Neural progenitor cell (in vitro differentiated cells): ENCODE results near the gene TIMP2.
"Not testable (repeated sequence)": the region's sequence is repeated elsewhere in the genome, so short reads cannot be mapped to it uniquely, and the experiment has no call there.

ENCODE experiments used
- EZH2phosphoT487 ChIP-seq: fragments of 200-600 bp; sonication (generic); IDR thresholded peaks from 2 replicates; pipeline ENCODE4 v1.6.1; 2017; ENCODE audit warnings: antibody characterized with exemption
- TF ChIP-seq, protein P1 (sequence below): fragments of 200-600 bp; sonication (generic); IDR thresholded peaks from 2 replicates; pipeline ENCODE4 v1.5.1; 2017; ENCODE audit warnings: antibody characterized with exemption, mild to moderate bottlenecking

DNA sequence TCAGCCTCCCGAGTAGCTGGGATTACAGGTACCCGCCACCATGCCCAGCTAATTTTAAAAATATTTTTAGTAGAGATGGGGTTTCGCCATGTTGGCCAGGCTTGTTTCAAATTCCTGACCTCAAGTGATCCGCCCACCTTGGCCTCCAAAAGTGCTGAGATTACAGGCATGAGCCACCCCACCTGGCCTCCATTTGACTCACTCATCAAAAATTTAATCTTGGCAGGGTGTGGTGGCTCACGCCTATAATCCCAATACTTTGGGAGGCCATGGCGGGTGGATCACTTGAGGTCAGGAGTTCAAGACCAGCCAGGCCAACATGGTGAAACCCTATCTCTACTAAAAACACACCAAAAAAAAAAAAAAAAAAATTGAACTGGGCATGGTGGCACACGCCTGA, 13.6 kb downstream of the TIMP2 start:
- TF ChIP-seq EZH2phosphoT487 = not testable (repeated sequence)
- TF ChIP-seq, protein P1, sequence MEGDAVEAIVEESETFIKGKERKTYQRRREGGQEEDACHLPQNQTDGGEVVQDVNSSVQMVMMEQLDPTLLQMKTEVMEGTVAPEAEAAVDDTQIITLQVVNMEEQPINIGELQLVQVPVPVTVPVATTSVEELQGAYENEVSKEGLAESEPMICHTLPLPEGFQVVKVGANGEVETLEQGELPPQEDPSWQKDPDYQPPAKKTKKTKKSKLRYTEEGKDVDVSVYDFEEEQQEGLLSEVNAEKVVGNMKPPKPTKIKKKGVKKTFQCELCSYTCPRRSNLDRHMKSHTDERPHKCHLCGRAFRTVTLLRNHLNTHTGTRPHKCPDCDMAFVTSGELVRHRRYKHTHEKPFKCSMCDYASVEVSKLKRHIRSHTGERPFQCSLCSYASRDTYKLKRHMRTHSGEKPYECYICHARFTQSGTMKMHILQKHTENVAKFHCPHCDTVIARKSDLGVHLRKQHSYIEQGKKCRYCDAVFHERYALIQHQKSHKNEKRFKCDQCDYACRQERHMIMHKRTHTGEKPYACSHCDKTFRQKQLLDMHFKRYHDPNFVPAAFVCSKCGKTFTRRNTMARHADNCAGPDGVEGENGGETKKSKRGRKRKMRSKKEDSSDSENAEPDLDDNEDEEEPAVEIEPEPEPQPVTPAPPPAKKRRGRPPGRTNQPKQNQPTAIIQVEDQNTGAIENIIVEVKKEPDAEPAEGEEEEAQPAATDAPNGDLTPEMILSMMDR = not testable (repeated sequence)
